Liver (tissue), 9 donors: ENCODE measurements around the gene KLK3. TPM values are rescaled to one million over a fixed set of nuclear protein-coding genes. Genes with fewer than 3 reads are reported as not detected.
"Not testable (repeated sequence)": the region's sequence is repeated elsewhere in the genome, so short reads cannot be mapped to it uniquely, and the experiment has no call there.

Source experiments
- DNase-seq: peaks from one replicate; pipeline ENCODE4 v3.0.0-alpha.2; 2017; ENCODE audit warnings: low spot score
- H3K27ac ChIP-seq, 2 donors: one replicate each; pipeline ENCODE4 v1.7.0; 2013; ENCODE audit warnings: inconsistent platforms in 2 of 2, low read length in 2 of 2, control low read depth in 1 of 2, low read depth in 1 of 2, mild to moderate bottlenecking in 1 of 2
- H3K27me3 ChIP-seq, 4 donors: one replicate each; pipeline versions ENCODE4 v1.6.1 to v1.7.0; 2013; ENCODE audit warnings: low read length in 3 of 4, inconsistent platforms in 1 of 4, mild to moderate bottlenecking in 1 of 4, moderate library complexity in 1 of 4; ENCODE audit not compliant: control insufficient read depth in 4 of 4, insufficient read depth in 4 of 4
- H3K36me3 ChIP-seq, 4 donors: one replicate each; pipeline versions ENCODE4 v1.6.1 to v1.7.0; 2013; ENCODE audit warnings: low read length in 3 of 4, mild to moderate bottlenecking in 3 of 4, low read depth in 1 of 4, moderate library complexity in 1 of 4; ENCODE audit not compliant: control insufficient read depth in 4 of 4, insufficient read depth in 3 of 4
- H3K4me1 ChIP-seq, 4 donors: one replicate each; pipeline versions ENCODE4 v1.6.1 to v1.7.0; 2013; ENCODE audit warnings: low read length in 3 of 4, mild to moderate bottlenecking in 3 of 4, moderate library complexity in 1 of 4; ENCODE audit not compliant: control insufficient read depth in 4 of 4, insufficient read depth in 4 of 4
- H3K4me3 ChIP-seq, 3 donors: one replicate each; pipeline versions ENCODE4 v1.6.1 to v1.7.0; 2013; ENCODE audit warnings: low read length in 3 of 3, control low read depth in 1 of 3, low read depth in 1 of 3, mild to moderate bottlenecking in 1 of 3
- H3K9ac ChIP-seq, 2 donors: one replicate each; pipeline ENCODE4 v1.7.0; 2013; ENCODE audit warnings: low read length in 2 of 2, mild to moderate bottlenecking in 2 of 2, moderate library complexity in 2 of 2, control low read depth in 1 of 2, low read depth in 1 of 2
- H3K9me3 ChIP-seq, 4 donors: one replicate each; pipeline versions ENCODE4 v1.6.1 to v1.7.0; 2013; ENCODE audit warnings: low read length in 3 of 4; ENCODE audit not compliant: control insufficient read depth in 4 of 4
- EGR1 ChIP-seq, 2 donors: IDR thresholded peaks; 2 replicates each; pipeline ENCODE4 v1.6.1; 2016 to 2018; ENCODE audit warnings: antibody characterized with exemption in 2 of 2, low read depth in 2 of 2
- FOXA1 ChIP-seq: IDR thresholded peaks from 2 replicates; pipeline ENCODE4 v1.6.1; 2016; ENCODE audit warnings: antibody characterized with exemption
- FOXA2 ChIP-seq: IDR thresholded peaks from 2 replicates; pipeline ENCODE4 v1.6.1; 2016; ENCODE audit warnings: antibody characterized with exemption
- GABPA ChIP-seq, 2 donors: IDR thresholded peaks in 1 of 2; conservative IDR thresholded peaks in 1 of 2; 2 replicates each; pipeline ENCODE4 v1.6.1; 2016; ENCODE audit warnings: antibody characterized with exemption in 2 of 2, mild to moderate bottlenecking in 1 of 2, moderate library complexity in 1 of 2
- HNF4A ChIP-seq, 2 donors: conservative IDR thresholded peaks; 2 replicates each; pipeline ENCODE4 v1.6.1; 2016; ENCODE audit warnings: antibody characterized with exemption in 2 of 2, mild to moderate bottlenecking in 2 of 2
- JUND ChIP-seq, 2 donors: IDR thresholded peaks; 2 replicates each; pipeline ENCODE4 v1.6.1; 2016; ENCODE audit warnings: antibody characterized with exemption in 2 of 2
- MAX ChIP-seq: IDR thresholded peaks from 2 replicates; pipeline ENCODE4 v1.6.1; 2016; ENCODE audit warnings: antibody characterized with exemption
- NR2F2 ChIP-seq: IDR thresholded peaks from 2 replicates; pipeline ENCODE4 v1.6.1; 2016; ENCODE audit warnings: antibody characterized with exemption
- REST ChIP-seq: IDR thresholded peaks from 2 replicates; pipeline ENCODE4 v1.6.1; 2016; ENCODE audit warnings: antibody characterized with exemption, mild to moderate bottlenecking
- TAF1 ChIP-seq: conservative IDR thresholded peaks from 2 replicates; pipeline ENCODE4 v1.6.1; 2016; ENCODE audit warnings: antibody characterized with exemption, mild to moderate bottlenecking
- YY1 ChIP-seq: IDR thresholded peaks from 2 replicates; pipeline ENCODE4 v1.6.1; 2016; ENCODE audit warnings: antibody characterized with exemption, mild to moderate bottlenecking
- WGBS: extraction: QIAGEN DNeasy Blood & Tissue Kit; methylation state at CpG from one replicate; pipeline ENCODE4 v1.1.7; 2013; 5-methylcytosine and 5-hydroxymethylcytosine counted together
- polyA plus RNA-seq, 2 donors: library from polyadenylated mRNA; stranded (reverse) in 1 of 2; unstranded in 1 of 2; fragments of 200-250 nt in 1 of 2; fragments of >200 nt in 1 of 2; fragmentation: Nextera tagmentation in 1 of 2; extraction: Ambion mirVana in 1 of 2; gene quantifications; one replicate each; pipeline versions ENCODE4 v1.2.1 to v1.2.3, GENCODE V29; 2013 to 2015
- total RNA-seq, 2 donors: library from RNA; depleted of rRNA; stranded (reverse); fragments of >200 nt; gene quantifications; one replicate each; pipeline ENCODE4 v1.2.3, GENCODE V29; 2014
- TF ChIP-seq, protein P1 (sequence below): IDR thresholded peaks from 2 replicates; pipeline ENCODE4 v1.6.1; 2016; ENCODE audit warnings: antibody characterized with exemption
- TF ChIP-seq, protein P2 (sequence below): IDR thresholded peaks from 2 replicates; pipeline ENCODE4 v1.6.1; 2016; ENCODE audit warnings: antibody characterized with exemption
- donor health status: healthy.
- donor health status: healthy.
- donor health status: healthy.
- donor health status: healthy.
- donor health status: healthy.

Gene KLK3
- total and polyA plus RNA-seq, 4 donors: not detected

GRCh38 chr19:50894478-50895356 lies 40.0 kb downstream of the KLK3 start:
- Histone ChIP-seq H3K27ac (no peak overlapping the region), H3K4me3 (no peak overlapping the region), H3K9me3 (no peaks in the 10 kb centered on the region), H3K27me3 (peaks cover 0 to 2% (median 0%) of the 10 kb centered on the region in 4 donors), H3K9ac (no peak overlapping the region), H3K36me3 (no peaks in the 10 kb centered on the region), H3K4me1 (no peaks in the 10 kb centered on the region)
- no peak for DNase-seq
- TF ChIP-seq FOXA1: no peak
- no peak for TF ChIP-seq YY1
- TF ChIP-seq EGR1 (IDR thresholded peaks at IDR 0.05; ENCODE audit: low read depth in 2 of 2): no peak
- TF ChIP-seq TAF1: no peak
- WGBS: 61% methylated on average over 10 of the region's 10 CpGs

DNA sequence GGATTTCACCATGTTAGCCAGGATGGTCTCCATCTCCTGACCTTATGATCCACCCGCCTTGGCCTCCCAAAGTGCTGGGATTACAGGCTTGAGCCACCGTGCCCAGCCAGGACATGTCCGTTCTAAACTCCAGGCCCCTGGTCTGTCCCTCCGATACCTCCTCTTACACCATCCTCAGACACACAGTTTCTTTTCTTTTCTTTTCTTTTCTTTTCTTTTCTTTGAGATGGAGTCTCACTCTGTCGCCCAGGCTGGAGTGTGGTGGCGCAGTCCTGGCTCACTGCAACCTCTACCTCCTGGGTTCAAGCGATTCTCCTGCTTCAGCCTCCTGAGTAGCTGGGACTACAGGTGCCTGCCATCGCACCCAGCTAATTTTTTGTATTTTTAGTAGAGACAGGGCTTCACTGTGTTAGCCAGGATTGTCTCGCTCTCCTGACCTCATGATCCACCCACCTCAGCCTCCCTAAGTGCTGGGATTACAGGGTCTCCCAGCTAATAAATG lies 41.4 kb downstream of the KLK3 start:
- not testable (repeated sequence) for DNase-seq, H3K4me1 ChIP-seq, H3K27ac ChIP-seq, H3K36me3 ChIP-seq, H3K27me3 ChIP-seq, H3K4me3 ChIP-seq, H3K9me3 ChIP-seq, H3K9ac ChIP-seq
- WGBS: 79% methylated on average over 9 of the region's 9 CpGs

DNA sequence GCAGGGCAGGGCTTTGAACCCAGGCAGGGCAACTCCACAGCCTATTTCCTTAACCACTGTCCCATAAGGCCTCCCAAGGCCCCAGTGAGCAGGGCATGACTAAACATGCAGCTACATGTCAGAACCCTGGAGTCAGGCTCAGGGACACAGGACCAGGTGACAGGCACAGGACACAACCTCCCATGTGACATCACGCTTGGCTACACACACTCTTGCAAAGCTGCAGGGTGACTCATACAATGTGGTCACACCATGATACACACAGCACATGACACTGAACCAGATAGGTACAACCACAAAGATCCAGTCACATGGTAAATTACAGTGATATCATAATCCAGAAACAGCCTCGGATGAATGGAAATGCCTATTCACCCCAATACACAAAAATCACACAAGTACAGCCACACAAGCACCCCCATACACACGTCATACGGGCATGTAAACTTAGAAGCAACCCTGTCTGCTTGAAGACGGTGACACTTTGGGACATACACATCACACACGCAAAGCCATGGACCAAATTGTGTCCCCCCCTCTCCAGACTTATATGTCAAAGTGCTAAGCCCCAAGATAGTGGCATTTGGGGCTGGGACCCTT lies 42.0 kb downstream of the KLK3 start:
- Histone ChIP-seq H3K36me3 (no peaks in the 10 kb centered on the region), H3K9me3 (no peaks in the 10 kb centered on the region), H3K4me3 (no peak overlapping the region), H3K9ac (no peak overlapping the region), H3K4me1 (no peaks in the 10 kb centered on the region), H3K27me3 (no peaks in the 10 kb centered on the region), H3K27ac (no peak overlapping the region)
- WGBS: 59% methylated on average over 6 of the region's 6 CpGs
- no peak for DNase-seq
- TF ChIP-seq, protein P1, sequence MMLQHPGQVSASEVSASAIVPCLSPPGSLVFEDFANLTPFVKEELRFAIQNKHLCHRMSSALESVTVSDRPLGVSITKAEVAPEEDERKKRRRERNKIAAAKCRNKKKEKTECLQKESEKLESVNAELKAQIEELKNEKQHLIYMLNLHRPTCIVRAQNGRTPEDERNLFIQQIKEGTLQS: no peak
- TF ChIP-seq JUND (IDR thresholded peaks at IDR 0.05): no peak
- TF ChIP-seq MAX: no peak
- no peak for TF ChIP-seq FOXA2
- TF ChIP-seq NR2F2: no peak
- no peak for TF ChIP-seq GABPA (IDR thresholded peaks at IDR 0.05 in 1 of 2, conservative IDR thresholded peaks at IDR 0.05 in 1 of 2)
- TF ChIP-seq REST: no peak
- TF ChIP-seq TAF1: no peak
- TF ChIP-seq, protein P2, sequence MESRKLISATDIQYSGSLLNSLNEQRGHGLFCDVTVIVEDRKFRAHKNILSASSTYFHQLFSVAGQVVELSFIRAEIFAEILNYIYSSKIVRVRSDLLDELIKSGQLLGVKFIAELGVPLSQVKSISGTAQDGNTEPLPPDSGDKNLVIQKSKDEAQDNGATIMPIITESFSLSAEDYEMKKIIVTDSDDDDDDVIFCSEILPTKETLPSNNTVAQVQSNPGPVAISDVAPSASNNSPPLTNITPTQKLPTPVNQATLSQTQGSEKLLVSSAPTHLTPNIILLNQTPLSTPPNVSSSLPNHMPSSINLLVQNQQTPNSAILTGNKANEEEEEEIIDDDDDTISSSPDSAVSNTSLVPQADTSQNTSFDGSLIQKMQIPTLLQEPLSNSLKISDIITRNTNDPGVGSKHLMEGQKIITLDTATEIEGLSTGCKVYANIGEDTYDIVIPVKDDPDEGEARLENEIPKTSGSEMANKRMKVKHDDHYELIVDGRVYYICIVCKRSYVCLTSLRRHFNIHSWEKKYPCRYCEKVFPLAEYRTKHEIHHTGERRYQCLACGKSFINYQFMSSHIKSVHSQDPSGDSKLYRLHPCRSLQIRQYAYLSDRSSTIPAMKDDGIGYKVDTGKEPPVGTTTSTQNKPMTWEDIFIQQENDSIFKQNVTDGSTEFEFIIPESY: no peak
- TF ChIP-seq HNF4A (conservative IDR thresholded peaks at IDR 0.05): no peak
